ENCODE results near the gene NBL1. TPM values are rescaled to one million over a fixed set of nuclear protein-coding genes. Genes with fewer than 3 reads are reported as not detected.

NBL1 gene, protein sequence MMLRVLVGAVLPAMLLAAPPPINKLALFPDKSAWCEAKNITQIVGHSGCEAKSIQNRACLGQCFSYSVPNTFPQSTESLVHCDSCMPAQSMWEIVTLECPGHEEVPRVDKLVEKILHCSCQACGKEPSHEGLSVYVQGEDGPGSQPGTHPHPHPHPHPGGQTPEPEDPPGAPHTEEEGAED
- polyA plus RNA-seq (2013, experiment 1 of 2), result 21.8 TPM
- 20.7 TPM for polyA plus RNA-seq (2013, experiment 2 of 2)

DNA sequence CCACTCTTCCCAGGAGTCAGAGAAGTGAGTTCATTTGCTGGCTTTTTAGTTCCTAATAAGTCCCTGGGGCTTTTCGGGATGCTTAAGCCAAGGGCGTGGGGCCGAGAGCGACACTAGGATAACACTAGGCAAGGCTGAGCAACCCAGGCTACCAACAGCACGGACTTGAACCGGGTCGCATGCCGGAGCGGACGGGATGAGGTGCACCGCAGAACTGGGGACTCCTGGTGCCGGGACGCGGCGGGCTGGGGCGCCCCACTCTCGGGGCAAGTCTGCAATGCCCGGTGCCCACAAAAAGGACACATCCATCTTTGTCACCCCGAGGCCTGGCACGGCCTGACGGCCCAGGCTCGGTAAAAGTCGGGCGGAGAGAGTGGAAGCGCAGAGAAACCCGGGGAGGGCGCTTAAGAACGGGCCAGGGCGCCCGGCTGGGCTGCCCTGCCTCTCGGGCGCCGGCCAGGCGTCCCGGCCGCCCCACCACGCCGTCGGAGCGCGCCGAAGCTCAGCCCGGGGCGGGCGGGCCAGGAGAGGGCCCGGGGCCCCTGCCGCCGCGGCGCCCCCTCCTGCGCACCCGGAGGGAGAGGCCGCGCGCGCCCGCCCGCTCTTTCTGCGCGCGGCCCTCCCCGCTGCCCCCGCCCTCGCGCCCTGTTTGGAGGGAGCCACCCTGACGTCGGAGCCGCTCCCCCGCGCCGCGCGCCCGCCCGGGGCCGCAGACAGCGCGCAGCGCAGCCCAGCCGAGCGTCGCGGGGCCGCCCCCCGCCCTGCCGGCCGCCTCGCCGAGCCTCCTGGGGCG is at the start of gene NBL1:
NBL1 (plus strand) TSS at position 710 of the 793 bp plus-strand sequence. CDS start 10,720 bp downstream, outside the sequence.
- Histone ChIP-seq H3K23ac (ENCODE audit: low read depth, low read length, poor library complexity) (peak within 1 kb of the TSS; percentile 86), H3K27me3 (ENCODE audit: control insufficient read depth in 3 of 3, insufficient read depth in 3 of 3, low read depth in 1 of 3, low read length in 3 of 3) (peaks cover 3 to 63% (median 40%) of the 10 kb centered on the region in 3 experiments), H2BK15ac (ENCODE audit: low read length) (peak within 1 kb of the TSS; percentile 97), H3K9me3 (replicated peaks in 1 of 2; ENCODE audit: control insufficient read depth in 2 of 2, insufficient read depth in 1 of 2, low read depth in 1 of 2, low read length in 2 of 2) (no peaks in the 10 kb centered on the region), H3K9ac (ENCODE audit: low read depth, low read length, poor library complexity) (peak within 1 kb of the TSS; percentile 94), H2BK120ac (ENCODE audit: low read depth, low read length) (peak within 1 kb of the TSS; percentile 87), H3K4ac (ENCODE audit: low read length) (peak within 1 kb of the TSS; percentile 56), H2BK5ac (ENCODE audit: low read length) (peak within 1 kb of the TSS; percentile 69), H3K14ac (ENCODE audit: low read length) (peak within 1 kb of the TSS; percentile 90), H3K79me1 (ENCODE audit: low read depth, low read length) (peaks cover 12% of the 10 kb centered on the region), H3K4me3 (ENCODE audit: low read length in 2 of 2) (peak within 1 kb of the TSS; percentile 53 to 91), H4K8ac (ENCODE audit: low read depth, low read length) (peak within 1 kb of the TSS; percentile 9), H3K36me3 (replicated peaks in 1 of 2; ENCODE audit: control insufficient read depth in 2 of 2, insufficient read depth in 2 of 2, low read length in 2 of 2) (no peaks in the 10 kb centered on the region), H2AK5ac (ENCODE audit: low read depth, low read length) (peak within 1 kb of the TSS; percentile 86), H3K4me2 (ENCODE audit: insufficient read depth, low read length, poor library complexity, severe bottlenecking) (peak within 1 kb of the TSS; percentile 95), H4K91ac (ENCODE audit: low read depth, low read length, poor library complexity) (peak within 1 kb of the TSS; percentile 75), H2BK12ac (ENCODE audit: low read length) (no peak within 1 kb of the TSS), H2AFZ (ENCODE audit: low read length) (peak within 1 kb of the TSS; percentile 96), H3K18ac (ENCODE audit: low read length) (peak within 1 kb of the TSS; percentile 97), H3K4me1 (ENCODE audit: control insufficient read depth in 2 of 2, insufficient read depth in 1 of 2, low read depth in 1 of 2, low read length in 2 of 2) (peaks cover 14 to 15% of the 10 kb centered on the region in 2 donors), H3K27ac (replicated peaks; ENCODE audit: low read length) (no peak within 1 kb of the TSS)
- DNase-seq (ENCODE audit: low spot score), result no peak
- WGBS, 2 donors (ENCODE audit: extremely low coverage in 2 of 2, insufficient read length in 2 of 2, insufficient replicate concordance in 1 of 2), result no CpG with 5 or more reads among the region's 90 CpGs

DNA sequence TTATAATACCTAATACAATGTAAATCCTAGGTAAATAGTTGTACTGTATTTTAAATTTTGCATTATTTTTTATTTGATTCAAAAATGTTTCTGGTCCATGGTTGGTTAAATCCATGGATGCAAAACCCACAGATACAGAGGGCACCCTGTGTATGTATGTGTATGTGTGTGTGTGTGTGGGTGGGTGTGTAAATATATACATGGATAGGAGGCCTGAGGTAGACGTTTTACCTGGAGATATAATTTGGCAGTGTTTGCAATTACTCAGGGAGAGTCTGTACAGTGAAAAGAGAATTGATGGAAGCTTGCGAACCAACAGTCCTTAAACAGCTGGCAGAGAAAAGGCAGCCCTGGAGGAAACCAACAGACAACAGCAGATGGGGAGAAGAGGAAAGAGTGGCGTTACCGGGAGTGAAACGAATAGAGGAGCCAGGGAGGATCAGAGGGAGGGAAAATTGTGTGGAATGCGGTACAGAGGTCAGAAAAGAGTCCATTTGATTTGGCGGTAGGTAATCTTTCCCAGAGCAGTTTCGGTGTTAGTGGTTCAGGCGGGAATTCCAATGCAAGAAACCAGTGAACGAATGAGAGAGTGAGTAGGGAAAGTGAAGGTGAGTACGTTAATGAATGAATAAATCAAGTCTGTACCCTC is 47.9 kb upstream of the NBL1 start:
- Histone ChIP-seq H3K9me3 (replicated peaks in 1 of 2; ENCODE audit: control insufficient read depth in 2 of 2, insufficient read depth in 1 of 2, low read depth in 1 of 2, low read length in 2 of 2) (no peaks in the 10 kb centered on the region), H3K36me3 (replicated peaks in 1 of 2; ENCODE audit: control insufficient read depth in 2 of 2, insufficient read depth in 2 of 2, low read length in 2 of 2) (peaks cover 0 to 17% of the 10 kb centered on the region in 2 donors), H3K4me2 (ENCODE audit: insufficient read depth, low read length, poor library complexity, severe bottlenecking) (peak overlapping the region; percentile 83), H2AFZ (ENCODE audit: low read length) (peak overlapping the region; percentile 92), H4K91ac (ENCODE audit: low read depth, low read length, poor library complexity) (no peak overlapping the region), H3K4me3 (ENCODE audit: low read length in 2 of 2) (peak overlapping the region; percentile 89 to 91), H2AK5ac (ENCODE audit: low read depth, low read length) (no peak overlapping the region), H3K23ac (ENCODE audit: low read depth, low read length, poor library complexity) (no peak overlapping the region), H3K4me1 (ENCODE audit: control insufficient read depth in 2 of 2, insufficient read depth in 1 of 2, low read depth in 1 of 2, low read length in 2 of 2) (peaks cover 0 to 1% of the 10 kb centered on the region in 2 donors), H4K8ac (ENCODE audit: low read depth, low read length) (no peak overlapping the region), H2BK120ac (ENCODE audit: low read depth, low read length) (no peak overlapping the region), H3K4ac (ENCODE audit: low read length) (no peak overlapping the region), H3K14ac (ENCODE audit: low read length) (no peak overlapping the region), H3K9ac (ENCODE audit: low read depth, low read length, poor library complexity) (no peak overlapping the region), H3K79me1 (ENCODE audit: low read depth, low read length) (peaks cover 8% of the 10 kb centered on the region), H2BK12ac (ENCODE audit: low read length) (no peak overlapping the region), H2BK5ac (ENCODE audit: low read length) (no peak overlapping the region), H3K18ac (ENCODE audit: low read length) (no peak overlapping the region), H2BK15ac (ENCODE audit: low read length) (no peak overlapping the region), H3K27me3 (ENCODE audit: control insufficient read depth in 3 of 3, insufficient read depth in 3 of 3, low read depth in 1 of 3, low read length in 3 of 3) (peaks cover 0 to 9% (median 0%) of the 10 kb centered on the region in 3 experiments), H3K27ac (replicated peaks; ENCODE audit: low read length) (no peak overlapping the region)
- DNase-seq (ENCODE audit: low spot score), result no peak
- WGBS, 2 donors (ENCODE audit: extremely low coverage in 2 of 2, insufficient read length in 2 of 2, insufficient replicate concordance in 1 of 2), result no CpG with 5 or more reads among the region's 11 CpGs

DNA sequence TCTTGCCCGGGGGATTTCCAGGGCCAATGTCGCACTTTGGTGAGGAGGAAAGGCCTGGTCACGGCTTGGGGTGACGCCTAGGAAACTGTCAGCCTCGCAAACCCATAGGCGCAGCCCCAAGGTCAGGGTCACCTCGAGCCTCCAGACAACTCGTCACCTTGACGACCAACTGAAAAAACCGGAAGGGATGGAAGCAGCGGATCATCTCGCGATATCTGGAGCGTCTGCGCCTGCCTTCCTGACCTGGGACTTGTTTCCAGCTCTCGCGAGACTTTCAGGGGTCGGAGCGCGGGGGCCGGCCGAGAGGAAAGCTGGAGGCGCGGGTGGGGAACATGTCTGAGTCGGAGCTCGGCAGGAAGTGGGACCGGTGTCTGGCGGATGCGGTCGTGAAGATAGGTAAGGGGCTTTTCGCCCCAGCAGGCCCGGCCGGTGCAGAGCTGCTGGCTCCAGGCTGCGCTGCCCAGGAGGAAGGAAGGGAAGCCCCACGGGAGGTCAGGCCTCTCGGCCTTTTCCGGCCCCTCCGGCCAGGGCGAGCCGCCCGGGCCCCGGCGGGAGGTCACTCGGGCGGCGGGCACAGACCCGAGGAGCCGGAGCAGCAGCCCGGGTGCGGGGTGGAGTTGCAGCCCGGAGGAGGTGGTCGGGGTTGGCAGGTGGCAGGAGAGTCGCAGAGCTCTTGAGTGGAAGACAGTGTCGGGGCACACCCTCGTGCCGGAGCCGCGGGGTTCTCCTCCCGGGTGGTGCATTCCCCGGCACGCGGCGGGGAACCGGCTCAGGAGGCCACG is 47.2 kb upstream of the NBL1 start:
- no peak overlapping the region for H2BK12ac ChIP-seq (ENCODE audit: low read length)
- H3K4me2 ChIP-seq (ENCODE audit: insufficient read depth, low read length, poor library complexity, severe bottlenecking), result peak overlapping the region; percentile 83
- no peak overlapping the region for H3K4ac ChIP-seq (ENCODE audit: low read length)
- H3K9ac ChIP-seq (ENCODE audit: low read depth, low read length, poor library complexity), result peak overlapping the region; percentile 89
- peak overlapping the region; percentile 92 for H2AFZ ChIP-seq (ENCODE audit: low read length)
- no peak overlapping the region for H4K8ac ChIP-seq (ENCODE audit: low read depth, low read length)
- H3K14ac ChIP-seq (ENCODE audit: low read length), result peak overlapping the region; percentile 64
- H3K79me1 ChIP-seq (ENCODE audit: low read depth, low read length), result peaks cover 8% of the 10 kb centered on the region
- peak; percentile 95 for DNase-seq (ENCODE audit: low spot score)
- peaks cover 0 to 22% of the 10 kb centered on the region in 2 donors for H3K36me3 ChIP-seq (replicated peaks in 1 of 2; ENCODE audit: control insufficient read depth in 2 of 2, insufficient read depth in 2 of 2, low read length in 2 of 2)
- H3K4me1 ChIP-seq (ENCODE audit: control insufficient read depth in 2 of 2, insufficient read depth in 1 of 2, low read depth in 1 of 2, low read length in 2 of 2), result peaks cover 0 to 1% of the 10 kb centered on the region in 2 donors
- no peak overlapping the region for H4K91ac ChIP-seq (ENCODE audit: low read depth, low read length, poor library complexity)
- H3K27ac ChIP-seq (replicated peaks; ENCODE audit: low read length), result peak overlapping the region; percentile 61
- H3K18ac ChIP-seq (ENCODE audit: low read length), result peak overlapping the region; percentile 98
- peak overlapping the region; percentile 60 for H2AK5ac ChIP-seq (ENCODE audit: low read depth, low read length)
- peaks cover 0 to 3% (median 0%) of the 10 kb centered on the region in 3 experiments for H3K27me3 ChIP-seq (ENCODE audit: control insufficient read depth in 3 of 3, insufficient read depth in 3 of 3, low read depth in 1 of 3, low read length in 3 of 3)
- H2BK5ac ChIP-seq (ENCODE audit: low read length), result peak overlapping the region; percentile 30
- no peak overlapping the region for H2BK120ac ChIP-seq (ENCODE audit: low read depth, low read length)
- H3K9me3 ChIP-seq (replicated peaks in 1 of 2; ENCODE audit: control insufficient read depth in 2 of 2, insufficient read depth in 1 of 2, low read depth in 1 of 2, low read length in 2 of 2), result no peaks in the 10 kb centered on the region
- peak overlapping the region; percentile 96 for H3K23ac ChIP-seq (ENCODE audit: low read depth, low read length, poor library complexity)
- no peak overlapping the region for H2BK15ac ChIP-seq (ENCODE audit: low read length)
- WGBS, 2 donors (ENCODE audit: extremely low coverage in 2 of 2, insufficient read length in 2 of 2, insufficient replicate concordance in 1 of 2), result no CpG with 5 or more reads among the region's 65 CpGs
- peak overlapping the region; percentile 89 to 91 for H3K4me3 ChIP-seq (ENCODE audit: low read length in 2 of 2)

All from neuronal stem cell (in vitro differentiated cells).